ENCODE data around the gene OAS3.
"Not testable (repeated sequence)": the region's sequence is repeated elsewhere in the genome, so short reads cannot be mapped to it uniquely, and the experiment has no call there.

Gene OAS3

DNA sequence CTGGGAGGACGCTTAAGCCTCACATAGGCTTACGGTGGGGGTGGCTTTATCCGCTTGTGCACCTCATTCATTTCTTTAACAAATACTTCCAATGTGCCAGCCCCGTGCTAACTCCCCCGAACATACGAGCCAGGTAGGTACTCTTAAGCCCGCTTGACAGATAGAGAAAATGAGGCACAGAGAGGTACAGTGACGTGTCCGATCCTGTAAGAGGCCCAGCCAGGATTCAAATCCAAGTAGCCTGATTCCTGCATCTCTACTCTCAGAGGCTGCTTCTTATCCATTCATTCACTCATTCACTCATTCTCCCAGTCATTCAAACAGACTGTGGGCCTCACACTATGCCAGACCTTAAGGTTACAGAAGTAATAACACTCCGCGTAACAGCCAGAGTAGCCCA lies 477 bp downstream of the OAS3 start:
- Mint-ChIP-seq H3K27me3 (no peaks in the 10 kb centered on the region), H3K36me3 (no peaks in the 10 kb centered on the region), H3K27ac (peak overlapping the region; percentile 93), H3K4me3 (peak overlapping the region; percentile 91), H3K4me1 (peaks cover 39% of the 10 kb centered on the region), H3K9me3 (peaks cover 6% of the 10 kb centered on the region)

DNA sequence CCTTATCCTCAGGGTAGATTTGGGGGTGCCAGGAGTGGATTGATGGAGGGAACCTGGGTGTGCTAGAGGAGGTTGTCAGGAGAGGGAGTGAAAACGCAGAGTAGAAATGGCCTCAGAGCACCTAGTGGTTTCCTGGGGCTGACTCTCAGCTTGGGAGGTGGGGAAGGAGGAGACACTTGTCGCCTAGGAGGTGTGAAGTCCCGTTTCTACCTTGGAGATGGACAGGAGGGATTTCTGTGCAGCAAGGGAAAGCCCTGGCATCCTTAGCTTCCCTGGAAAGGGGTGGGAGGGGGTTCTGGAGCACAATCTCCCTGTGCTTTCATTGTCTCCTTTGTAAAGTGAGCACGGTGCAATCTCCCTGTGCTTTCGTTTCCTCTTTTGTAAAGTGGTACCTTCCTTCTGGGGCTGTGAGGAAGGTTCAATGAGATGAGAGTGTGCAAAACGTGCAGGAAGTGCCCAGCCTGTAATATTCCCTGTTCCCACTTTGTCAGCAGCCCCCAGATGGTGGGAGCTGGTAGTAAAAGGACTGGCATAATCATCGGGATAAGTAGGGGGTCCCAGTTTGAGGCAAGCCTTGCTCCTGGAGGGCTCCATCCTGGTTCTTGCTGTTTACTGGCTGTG lies 1.6 kb downstream of the OAS3 start:
- H3K36me3 Mint-ChIP-seq = peaks cover 6% of the 10 kb centered on the region
- H3K9me3 Mint-ChIP-seq = peaks cover 6% of the 10 kb centered on the region
- H3K4me3 Mint-ChIP-seq = peak overlapping the region; percentile 91
- H3K27me3 Mint-ChIP-seq = no peaks in the 10 kb centered on the region
- H3K27ac Mint-ChIP-seq = peak overlapping the region; percentile 89
- peaks cover 40% of the 10 kb centered on the region for H3K4me1 Mint-ChIP-seq

DNA sequence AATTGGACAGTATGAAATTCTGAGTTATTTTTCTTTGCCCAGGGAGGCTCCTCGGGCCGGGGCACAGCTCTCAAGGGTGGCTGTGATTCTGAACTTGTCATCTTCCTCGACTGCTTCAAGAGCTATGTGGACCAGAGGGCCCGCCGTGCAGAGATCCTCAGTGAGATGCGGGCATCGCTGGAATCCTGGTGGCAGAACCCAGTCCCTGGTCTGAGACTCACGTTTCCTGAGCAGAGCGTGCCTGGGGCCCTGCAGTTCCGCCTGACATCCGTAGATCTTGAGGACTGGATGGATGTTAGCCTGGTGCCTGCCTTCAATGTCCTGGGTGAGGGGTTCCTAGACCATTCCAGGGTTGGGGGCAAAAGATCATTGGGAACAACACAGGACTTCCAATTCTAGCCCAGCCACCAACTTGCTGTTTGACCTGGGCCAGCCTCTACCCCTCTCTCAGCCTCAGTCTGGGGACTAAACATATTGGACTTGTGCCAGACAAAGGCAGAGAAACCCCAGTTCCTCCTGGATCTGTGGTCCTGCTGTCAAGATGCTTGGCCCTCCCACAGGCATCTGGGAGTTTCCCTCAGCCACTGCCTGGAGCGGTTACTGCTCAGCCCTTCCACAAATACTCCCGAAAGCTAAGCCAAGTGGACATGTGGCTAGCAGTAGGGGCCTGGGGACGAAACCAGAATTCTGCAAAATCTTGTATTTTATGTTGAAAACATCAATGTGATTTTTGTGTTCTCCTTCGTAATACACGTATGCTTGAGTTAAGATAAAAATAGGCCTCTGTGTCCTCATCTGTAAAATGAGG lies 3.5 kb downstream of the OAS3 start:
- Mint-ChIP-seq H3K27me3 (no peaks in the 10 kb centered on the region), H3K4me1 (peaks cover 37% of the 10 kb centered on the region), H3K36me3 (peaks cover 12% of the 10 kb centered on the region), H3K27ac (no peak overlapping the region), H3K4me3 (no peak overlapping the region), H3K9me3 (peaks cover 3% of the 10 kb centered on the region)

DNA sequence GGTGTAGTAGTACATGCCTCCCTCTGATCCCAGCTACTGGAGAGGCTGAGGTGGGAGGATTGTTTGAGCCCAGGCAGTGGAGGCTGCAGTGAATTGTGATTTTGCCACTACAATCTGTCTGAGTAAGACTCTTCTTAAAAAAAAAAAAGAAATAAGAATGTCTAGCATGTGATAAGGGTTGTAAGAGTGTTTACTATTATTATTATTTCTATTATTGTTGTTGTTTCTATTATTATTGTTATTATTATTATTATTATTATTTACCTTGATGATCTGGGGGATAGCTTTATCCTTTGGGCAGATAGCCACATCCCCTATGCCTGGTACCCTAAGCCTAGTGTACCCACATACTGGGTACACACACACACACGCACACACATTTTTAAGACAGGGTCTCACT lies 4.3 kb downstream of the OAS3 start:
- Mint-ChIP-seq H3K36me3 (peaks cover 19% of the 10 kb centered on the region), H3K4me3 (no peak overlapping the region), H3K27me3 (no peaks in the 10 kb centered on the region), H3K27ac (no peak overlapping the region), H3K9me3 (no peaks in the 10 kb centered on the region), H3K4me1 (peaks cover 30% of the 10 kb centered on the region)

DNA sequence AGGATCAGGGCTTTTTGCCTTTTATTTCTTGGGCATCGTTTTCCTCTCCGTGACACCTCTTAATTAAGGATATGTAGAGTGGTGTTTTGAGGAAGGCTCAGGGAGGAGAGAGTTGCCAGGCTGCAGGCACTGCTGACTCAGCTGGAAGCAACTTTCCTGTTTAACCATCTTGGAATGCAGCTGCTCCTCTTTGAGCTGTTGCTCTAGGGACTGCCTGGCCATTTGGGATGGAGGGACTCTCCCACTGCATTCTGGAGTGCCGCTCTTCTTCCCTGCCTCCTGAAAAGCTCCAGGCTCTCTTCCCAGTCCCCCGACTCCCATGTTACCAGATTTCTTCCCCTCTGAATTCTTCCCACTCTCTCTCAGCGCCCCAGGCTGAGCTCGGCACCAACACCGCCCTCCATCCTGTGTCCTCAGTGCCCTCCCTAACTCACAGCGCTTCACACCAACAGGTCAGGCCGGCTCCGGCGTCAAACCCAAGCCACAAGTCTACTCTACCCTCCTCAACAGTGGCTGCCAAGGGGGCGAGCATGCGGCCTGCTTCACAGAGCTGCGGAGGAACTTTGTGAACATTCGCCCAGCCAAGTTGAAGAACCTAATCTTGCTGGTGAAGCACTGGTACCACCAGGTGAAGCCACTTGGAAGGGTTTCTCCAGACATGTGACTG lies 5.9 kb downstream of the OAS3 start:
- no peaks in the 10 kb centered on the region for H3K9me3 Mint-ChIP-seq
- H3K4me3 Mint-ChIP-seq = no peak overlapping the region
- peaks cover 19% of the 10 kb centered on the region for H3K36me3 Mint-ChIP-seq
- H3K27ac Mint-ChIP-seq = no peak overlapping the region
- H3K27me3 Mint-ChIP-seq = no peaks in the 10 kb centered on the region
- H3K4me1 Mint-ChIP-seq = peaks cover 17% of the 10 kb centered on the region

DNA sequence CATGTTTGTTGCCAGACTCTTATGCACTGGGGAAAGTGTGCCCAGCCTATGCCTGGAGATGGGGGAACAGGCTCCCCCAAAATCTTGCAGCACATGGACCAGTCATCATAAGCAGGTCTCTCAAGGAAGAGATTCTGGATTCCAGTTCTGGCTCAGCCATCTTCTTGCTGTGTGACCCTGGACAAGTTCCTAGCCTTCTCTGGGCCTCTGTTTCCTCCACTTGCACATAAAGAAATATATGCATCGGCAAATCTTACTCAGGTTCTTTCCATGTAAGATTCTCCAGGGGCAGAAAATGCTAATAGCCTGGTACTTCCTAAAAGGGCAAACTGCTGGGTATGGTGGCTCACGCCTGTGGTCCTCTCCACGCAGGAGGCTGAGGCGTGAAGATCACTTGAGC lies 7.2 kb downstream of the OAS3 start:
- Mint-ChIP-seq H3K9me3 (no peaks in the 10 kb centered on the region), H3K36me3 (peaks cover 24% of the 10 kb centered on the region), H3K4me3 (no peak overlapping the region), H3K4me1 (peaks cover 4% of the 10 kb centered on the region), H3K27ac (no peak overlapping the region), H3K27me3 (no peaks in the 10 kb centered on the region)

DNA sequence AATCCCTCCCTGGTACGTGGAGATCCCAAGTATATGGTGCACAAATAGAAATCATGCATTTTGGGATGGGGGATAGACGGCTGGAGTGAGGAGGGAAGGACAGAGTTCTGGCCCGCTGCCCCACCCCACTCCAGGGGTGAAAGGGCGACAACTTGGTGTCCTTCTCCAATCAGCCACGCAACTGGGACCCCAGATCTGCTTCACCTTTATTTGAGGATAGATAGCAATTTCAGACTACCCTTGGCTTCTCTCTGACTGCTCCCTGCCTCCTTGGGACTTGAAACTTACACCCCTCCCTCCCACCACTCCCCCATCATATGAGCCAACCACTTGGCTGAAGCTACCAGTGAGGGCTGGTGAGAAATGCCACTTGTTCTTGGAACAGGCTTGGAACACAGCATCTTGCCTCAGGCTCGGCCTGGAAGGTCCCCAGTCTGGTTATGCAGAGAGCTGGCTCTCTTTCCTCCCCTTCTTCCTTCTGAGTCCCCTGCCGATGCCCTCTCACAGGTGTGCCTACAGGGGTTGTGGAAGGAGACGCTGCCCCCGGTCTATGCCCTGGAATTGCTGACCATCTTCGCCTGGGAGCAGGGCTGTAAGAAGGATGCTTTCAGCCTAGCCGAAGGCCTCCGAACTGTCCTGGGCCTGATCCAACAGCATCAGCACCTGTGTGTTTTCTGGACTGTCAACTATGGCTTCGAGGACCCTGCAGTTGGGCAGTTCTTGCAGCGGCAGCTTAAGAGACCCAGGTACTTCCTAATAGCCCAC lies 8.1 kb downstream of the OAS3 start:
- Mint-ChIP-seq H3K27ac (no peak overlapping the region), H3K4me3 (no peak overlapping the region), H3K4me1 (peaks cover 4% of the 10 kb centered on the region), H3K36me3 (peaks cover 30% of the 10 kb centered on the region), H3K9me3 (no peaks in the 10 kb centered on the region), H3K27me3 (no peaks in the 10 kb centered on the region)

DNA sequence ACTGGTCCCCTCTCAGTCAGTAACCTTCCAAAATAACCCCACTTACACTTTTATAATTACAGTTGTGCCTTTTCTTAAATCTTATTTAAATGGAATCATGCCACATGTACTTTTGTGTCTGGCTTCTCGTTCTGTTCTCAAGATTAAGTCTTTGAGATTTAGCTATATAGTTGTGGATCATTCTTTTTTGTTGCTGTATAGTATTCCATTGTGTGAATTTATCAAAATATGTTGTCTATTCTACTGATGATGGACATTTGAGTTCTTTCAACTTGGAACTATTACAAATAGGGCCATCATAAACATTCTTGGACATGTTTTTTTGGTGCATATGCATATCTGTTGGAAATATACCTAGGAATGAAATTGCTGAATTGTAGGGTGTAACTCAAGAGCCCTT lies 9.0 kb downstream of the OAS3 start:
- Mint-ChIP-seq H3K4me1 (peaks cover 4% of the 10 kb centered on the region), H3K4me3 (no peak overlapping the region), H3K27me3 (no peaks in the 10 kb centered on the region), H3K27ac (no peak overlapping the region), H3K36me3 (peaks cover 36% of the 10 kb centered on the region), H3K9me3 (no peaks in the 10 kb centered on the region)

DNA sequence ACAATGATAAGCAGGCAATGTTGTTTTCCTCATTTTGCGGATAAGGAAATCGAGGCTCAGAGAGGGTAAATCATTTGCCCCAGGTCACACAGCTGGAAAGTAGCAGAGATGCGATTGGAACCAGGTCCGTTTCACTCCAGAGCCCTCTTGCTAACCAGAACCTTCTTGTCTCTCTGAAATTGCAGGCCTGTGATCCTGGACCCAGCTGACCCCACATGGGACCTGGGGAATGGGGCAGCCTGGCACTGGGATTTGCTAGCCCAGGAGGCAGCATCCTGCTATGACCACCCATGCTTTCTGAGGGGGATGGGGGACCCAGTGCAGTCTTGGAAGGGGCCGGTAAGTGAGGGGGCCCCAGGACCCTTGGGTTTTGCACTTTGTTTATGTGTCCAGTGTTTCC lies 9.5 kb downstream of the OAS3 start:
- Mint-ChIP-seq H3K4me1 (peaks cover 4% of the 10 kb centered on the region), H3K27ac (no peak overlapping the region), H3K27me3 (no peaks in the 10 kb centered on the region), H3K9me3 (no peaks in the 10 kb centered on the region), H3K4me3 (no peak overlapping the region), H3K36me3 (peaks cover 39% of the 10 kb centered on the region)

DNA sequence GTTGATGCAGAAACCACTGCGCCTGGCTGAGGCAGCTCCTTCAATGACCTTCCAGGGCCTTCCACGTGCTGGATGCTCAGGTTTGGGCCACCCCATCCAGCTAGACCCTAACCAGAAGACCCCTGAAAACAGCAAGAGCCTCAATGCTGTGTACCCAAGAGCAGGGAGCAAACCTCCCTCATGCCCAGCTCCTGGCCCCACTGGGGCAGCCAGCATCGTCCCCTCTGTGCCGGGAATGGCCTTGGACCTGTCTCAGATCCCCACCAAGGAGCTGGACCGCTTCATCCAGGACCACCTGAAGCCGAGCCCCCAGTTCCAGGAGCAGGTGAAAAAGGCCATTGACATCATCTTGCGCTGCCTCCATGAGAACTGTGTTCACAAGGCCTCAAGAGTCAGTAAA lies 10.5 kb downstream of the OAS3 start:
- H3K27ac Mint-ChIP-seq = no peak overlapping the region
- H3K9me3 Mint-ChIP-seq = no peaks in the 10 kb centered on the region
- peaks cover 4% of the 10 kb centered on the region for H3K4me1 Mint-ChIP-seq
- H3K4me3 Mint-ChIP-seq = no peak overlapping the region
- peaks cover 42% of the 10 kb centered on the region for H3K36me3 Mint-ChIP-seq
- H3K27me3 Mint-ChIP-seq = no peaks in the 10 kb centered on the region

DNA sequence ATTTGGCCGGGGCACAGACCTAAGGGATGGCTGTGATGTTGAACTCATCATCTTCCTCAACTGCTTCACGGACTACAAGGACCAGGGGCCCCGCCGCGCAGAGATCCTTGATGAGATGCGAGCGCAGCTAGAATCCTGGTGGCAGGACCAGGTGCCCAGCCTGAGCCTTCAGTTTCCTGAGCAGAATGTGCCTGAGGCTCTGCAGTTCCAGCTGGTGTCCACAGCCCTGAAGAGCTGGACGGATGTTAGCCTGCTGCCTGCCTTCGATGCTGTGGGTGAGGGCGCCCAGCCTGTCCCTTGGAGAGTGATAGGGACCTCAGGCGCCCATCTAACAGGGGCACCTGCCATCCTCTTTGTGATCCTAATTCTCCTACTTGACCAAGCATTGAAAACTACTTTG lies 12.4 kb downstream of the OAS3 start:
- H3K27me3 Mint-ChIP-seq = no peaks in the 10 kb centered on the region
- no peaks in the 10 kb centered on the region for H3K9me3 Mint-ChIP-seq
- no peak overlapping the region for H3K4me3 Mint-ChIP-seq
- no peak overlapping the region for H3K27ac Mint-ChIP-seq
- peaks cover 40% of the 10 kb centered on the region for H3K36me3 Mint-ChIP-seq
- H3K4me1 Mint-ChIP-seq = peaks cover 9% of the 10 kb centered on the region

DNA sequence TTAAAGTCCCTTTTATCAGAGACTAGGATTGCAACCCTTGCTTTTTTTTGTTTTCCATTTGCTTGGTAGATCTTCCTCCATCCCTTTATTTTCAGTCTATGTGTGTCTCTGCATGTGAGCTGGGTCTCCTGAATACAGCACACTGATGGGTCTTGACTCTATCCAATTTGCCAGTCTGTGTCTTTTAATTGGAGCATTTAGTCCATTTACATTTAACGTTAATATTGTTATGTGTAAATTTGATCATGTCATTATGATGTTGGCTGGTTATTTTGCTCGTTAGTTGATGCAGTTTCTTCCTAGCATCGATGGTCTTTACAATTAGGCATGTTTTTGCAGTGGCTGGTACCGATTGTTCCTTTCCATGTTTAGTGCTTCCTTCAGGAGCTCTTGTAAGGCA lies 18.9 kb downstream of the OAS3 start:
- H3K9me3 Mint-ChIP-seq = peaks cover 11% of the 10 kb centered on the region
- H3K27me3 Mint-ChIP-seq, H3K27ac Mint-ChIP-seq, H3K4me3 Mint-ChIP-seq: not testable (repeated sequence)
- peaks cover 53% of the 10 kb centered on the region for H3K36me3 Mint-ChIP-seq
- peaks cover 41% of the 10 kb centered on the region for H3K4me1 Mint-ChIP-seq

DNA sequence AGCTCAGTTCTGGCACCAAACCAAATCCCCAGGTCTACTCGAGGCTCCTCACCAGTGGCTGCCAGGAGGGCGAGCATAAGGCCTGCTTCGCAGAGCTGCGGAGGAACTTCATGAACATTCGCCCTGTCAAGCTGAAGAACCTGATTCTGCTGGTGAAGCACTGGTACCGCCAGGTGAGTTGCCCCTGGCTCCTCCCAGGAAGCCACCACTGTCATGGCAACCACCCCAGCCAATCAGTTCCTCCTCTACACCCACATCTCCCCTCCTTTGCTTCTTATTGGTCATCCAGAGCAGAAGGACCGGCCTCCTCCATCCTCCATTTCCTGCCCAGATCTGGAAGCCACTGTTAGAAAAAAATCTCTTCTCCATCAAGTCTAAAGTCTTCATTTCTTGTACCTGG lies 22.8 kb downstream of the OAS3 start:
- peaks cover 11% of the 10 kb centered on the region for H3K9me3 Mint-ChIP-seq

DNA sequence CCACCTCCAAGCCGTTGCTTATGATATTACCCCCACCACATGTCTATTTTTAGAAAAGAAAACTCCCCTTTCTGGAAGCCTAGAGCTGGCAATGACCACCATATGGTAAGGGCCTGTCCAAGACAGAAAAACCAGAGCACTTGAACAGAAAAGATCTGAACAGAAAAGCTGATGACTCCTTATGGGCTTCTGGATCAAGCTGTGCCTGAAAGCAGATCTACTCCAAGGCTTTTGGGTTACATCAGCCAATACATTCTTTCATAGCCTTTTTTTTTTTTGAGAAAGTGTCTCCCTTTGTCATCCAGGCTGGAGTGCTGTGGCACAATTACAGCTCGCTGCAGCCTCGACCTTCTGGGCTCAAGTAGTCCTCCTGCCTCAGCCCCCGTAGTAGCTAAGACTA lies 23.3 kb downstream of the OAS3 start:
- no peaks in the 10 kb centered on the region for H3K27me3 Mint-ChIP-seq
- no peak overlapping the region for H3K27ac Mint-ChIP-seq
- peaks cover 40% of the 10 kb centered on the region for H3K36me3 Mint-ChIP-seq
- H3K9me3 Mint-ChIP-seq = peaks cover 11% of the 10 kb centered on the region
- no peak overlapping the region for H3K4me3 Mint-ChIP-seq
- H3K4me1 Mint-ChIP-seq = peaks cover 25% of the 10 kb centered on the region

More for the DNA sequence above, 22.8 kb downstream of the OAS3 start:
- H3K36me3 Mint-ChIP-seq = peaks cover 42% of the 10 kb centered on the region
- no peaks in the 10 kb centered on the region for H3K27me3 Mint-ChIP-seq
- peaks cover 30% of the 10 kb centered on the region for H3K4me1 Mint-ChIP-seq
- no peak overlapping the region for H3K27ac Mint-ChIP-seq
- H3K4me3 Mint-ChIP-seq = no peak overlapping the region

DNA sequence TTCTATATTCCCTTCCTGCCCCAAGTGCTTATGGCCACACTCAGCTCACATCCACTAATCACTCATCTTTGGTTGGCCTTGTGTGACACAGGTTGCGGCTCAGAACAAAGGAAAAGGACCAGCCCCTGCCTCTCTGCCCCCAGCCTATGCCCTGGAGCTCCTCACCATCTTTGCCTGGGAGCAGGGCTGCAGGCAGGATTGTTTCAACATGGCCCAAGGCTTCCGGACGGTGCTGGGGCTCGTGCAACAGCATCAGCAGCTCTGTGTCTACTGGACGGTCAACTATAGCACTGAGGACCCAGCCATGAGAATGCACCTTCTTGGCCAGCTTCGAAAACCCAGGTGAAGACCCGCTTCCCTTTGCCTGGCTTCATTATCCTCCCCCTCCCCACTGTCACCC lies 24.3 kb downstream of the OAS3 start:
- peaks cover 11% of the 10 kb centered on the region for H3K9me3 Mint-ChIP-seq
- H3K4me3 Mint-ChIP-seq = no peak overlapping the region
- peaks cover 18% of the 10 kb centered on the region for H3K4me1 Mint-ChIP-seq
- H3K36me3 Mint-ChIP-seq = peaks cover 35% of the 10 kb centered on the region
- H3K27me3 Mint-ChIP-seq = no peaks in the 10 kb centered on the region
- H3K27ac Mint-ChIP-seq = no peak overlapping the region
